Brain microvascular endothelial cell (primary cell): ENCODE measurements around the gene SP100.
A peak's percentile ranks its signal among the peaks of the same experiment; 100 is the strongest.
"Not testable (repeated sequence)": the region's sequence is repeated elsewhere in the genome, so short reads cannot be mapped to it uniquely, and the experiment has no call there.

Source experiments
- DNase-seq: peaks from one replicate; pipeline ENCODE4 v3.0.0-alpha.2; 2020
- H3K27ac ChIP-seq: fragments of 250-450 bp; sonication (Bioruptor Pico); 2 replicates; pipeline ENCODE4 v1.5.1; 2020; ENCODE audit warnings: mild to moderate bottlenecking, moderate library complexity
- H3K27me3 ChIP-seq: fragments of 250-450 bp; sonication (Bioruptor Pico); replicated peaks from 2 replicates; pipeline ENCODE4 v1.5.1; 2020; ENCODE audit warnings: mild to moderate bottlenecking
- H3K36me3 ChIP-seq: fragments of 250-450 bp; sonication (Bioruptor Pico); replicated peaks from 2 replicates; pipeline ENCODE4 v1.5.1; 2020; ENCODE audit warnings: mild to moderate bottlenecking
- H3K4me3 ChIP-seq: 2 replicates; pipeline ENCODE4 v1.5.1; 2011; ENCODE audit warnings: low read depth, mild to moderate bottlenecking, control low read depth, low read length, moderate library complexity
- CTCF ChIP-seq: IDR thresholded peaks from 2 replicates; pipeline ENCODE4 v1.5.1; 2011; ENCODE audit warnings: low read depth, mild to moderate bottlenecking, moderate library complexity, low read length, control low read depth, inconsistent platforms; ENCODE audit errors: missing control alignments
- in situ Hi-C: cut with HindIII; loops from 2 replicates; pipeline ENCODE4 v1.10.0; 2017; ENCODE audit warnings: low sequenced_read_pairs, low pct_ligation_motif_present

The SP100 gene

GRCh38 chr2:230416061-230416721 lies at the start of gene SP100:
TSS of gene SP100 (plus strand) at chr2:230416201. CDS start at chr2:230416297, 96 bp downstream.
- DNase-seq = peak; percentile 77
- H3K27ac ChIP-seq = peak within 1 kb of the TSS; percentile 76
- no peaks in the 10 kb centered on the region for H3K27me3 ChIP-seq

GRCh38 chr2:230382108-230382507 lies 33.9 kb upstream of the SP100 start:
- H3K36me3 ChIP-seq = peaks cover 5% of the 10 kb centered on the region
- TF ChIP-seq CTCF = no peak
- H3K27me3 ChIP-seq = no peaks in the 10 kb centered on the region
- DNase-seq = no peak
- H3K27ac ChIP-seq = no peak overlapping the region
- no peak overlapping the region for H3K4me3 ChIP-seq
- in situ Hi-C loops = no loop called here

More at GRCh38 chr2:230416061-230416721, at the start of gene SP100:
- TF ChIP-seq CTCF = no peak
- peak within 1 kb of the TSS; percentile 68 for H3K4me3 ChIP-seq
- H3K36me3 ChIP-seq = peaks cover 3% of the 10 kb centered on the region
- in situ Hi-C loops = no loop called here

- Histone ChIP-seq H3K27me3 (no peaks in the 10 kb centered on the region), H3K36me3 (peaks cover 5% of the 10 kb centered on the region), H3K4me3 (no peak overlapping the region), H3K27ac (no peak overlapping the region)
- no peak for DNase-seq
- no peak for TF ChIP-seq CTCF
- in situ Hi-C loops = no loop called here
These were observed 32.5 kb upstream of the SP100 start for GRCh38 chr2:230383453-230383852.

GRCh38 chr2:230384986-230385385 lies 31.0 kb upstream of the SP100 start:
- in situ Hi-C loops = no loop called here
- no peaks in the 10 kb centered on the region for H3K27me3 ChIP-seq
- H3K27ac ChIP-seq = no peak overlapping the region
- TF ChIP-seq CTCF = no peak
- DNase-seq = no peak
- H3K4me3 ChIP-seq = no peak overlapping the region
- peaks cover 12% of the 10 kb centered on the region for H3K36me3 ChIP-seq

GRCh38 chr2:230394301-230394700 lies 21.7 kb upstream of the SP100 start:
- no peak for DNase-seq
- TF ChIP-seq CTCF = no peak
- Histone ChIP-seq H3K27me3 (no peaks in the 10 kb centered on the region), H3K27ac (no peak overlapping the region), H3K36me3 (peaks cover 16% of the 10 kb centered on the region), H3K4me3 (no peak overlapping the region)
- in situ Hi-C loops = no loop called here

- H3K36me3 ChIP-seq, H3K27ac ChIP-seq, H3K27me3 ChIP-seq, H3K4me3 ChIP-seq, DNase-seq, in situ Hi-C loops: not testable (repeated sequence)
These were observed 17.3 kb upstream of the SP100 start for GRCh38 chr2:230398698-230399097.
